ENCODE results near the gene ATP6V1A.
A peak's percentile ranks its signal among the peaks of the same experiment; 100 is the strongest.
"Not testable (repeated sequence)": the region's sequence is repeated elsewhere in the genome, so short reads cannot be mapped to it uniquely, and the experiment has no call there.

The ATP6V1A gene

GRCh38 chr3:113829576-113830354 is 82.9 kb downstream of the ATP6V1A start:
- no peak for FAIRE-seq

- no peak for FAIRE-seq
These were observed 84.2 kb downstream of the ATP6V1A start for GRCh38 chr3:113831103-113831355.

- no peak for FAIRE-seq
These were observed 85.8 kb downstream of the ATP6V1A start for GRCh38 chr3:113832477-113833164.

GRCh38 chr3:113834983-113835382 is 88.1 kb downstream of the ATP6V1A start:
- no peak for FAIRE-seq

GRCh38 chr3:113838631-113839209 is 91.9 kb downstream of the ATP6V1A start, which contains the start of gene GRAMD1C:
GRAMD1C (plus strand) TSS chr3:113838788; CDS start chr3:113838910, 122 bp downstream.
- FAIRE-seq: no peak

GRCh38 chr3:113839551-113839950 is 92.7 kb downstream of the ATP6V1A start:
- no peak for FAIRE-seq

- peak; percentile 91 for FAIRE-seq
These were observed 97.9 kb downstream of the ATP6V1A start for GRCh38 chr3:113844622-113845222.

GRCh38 chr3:113847247-113847646 is 100.4 kb downstream of the ATP6V1A start:
- FAIRE-seq: no peak

- no peak for FAIRE-seq
These were observed 101.0 kb downstream of the ATP6V1A start for GRCh38 chr3:113847664-113848461.

- not testable (repeated sequence) for FAIRE-seq
These were observed 102.2 kb downstream of the ATP6V1A start for GRCh38 chr3:113849071-113849470.

GRCh38 chr3:113849841-113850240 is 103.0 kb downstream of the ATP6V1A start:
- FAIRE-seq: not testable (repeated sequence)

- not testable (repeated sequence) for FAIRE-seq
These were observed 103.6 kb downstream of the ATP6V1A start for GRCh38 chr3:113850391-113850790.

- no peak for FAIRE-seq
These were observed 105.7 kb downstream of the ATP6V1A start for GRCh38 chr3:113852506-113852905.

Measured in TTC549 (cell line).